ENCODE data around the gene EDA.

DNA sequence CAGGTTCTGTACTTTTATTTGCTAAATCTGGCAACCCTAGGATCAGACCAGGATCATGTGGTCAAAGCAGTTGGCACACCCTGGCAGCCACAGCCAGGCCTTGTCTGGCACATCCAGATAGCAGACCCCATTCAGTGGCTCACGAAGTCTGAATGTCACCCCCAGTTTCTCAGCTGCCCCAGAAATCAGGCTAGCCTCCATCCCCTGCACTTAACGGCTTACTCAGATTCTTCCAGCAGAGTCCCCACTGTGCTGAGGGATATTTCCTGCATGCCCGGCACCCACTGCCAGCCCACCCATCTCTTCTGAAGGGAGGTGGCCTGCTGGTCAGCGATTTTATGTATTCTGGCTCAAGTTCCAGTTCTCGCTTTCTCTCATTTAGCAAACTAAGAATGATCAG, 438.5 kb downstream of the EDA start:
- TF ChIP-seq, protein P1, sequence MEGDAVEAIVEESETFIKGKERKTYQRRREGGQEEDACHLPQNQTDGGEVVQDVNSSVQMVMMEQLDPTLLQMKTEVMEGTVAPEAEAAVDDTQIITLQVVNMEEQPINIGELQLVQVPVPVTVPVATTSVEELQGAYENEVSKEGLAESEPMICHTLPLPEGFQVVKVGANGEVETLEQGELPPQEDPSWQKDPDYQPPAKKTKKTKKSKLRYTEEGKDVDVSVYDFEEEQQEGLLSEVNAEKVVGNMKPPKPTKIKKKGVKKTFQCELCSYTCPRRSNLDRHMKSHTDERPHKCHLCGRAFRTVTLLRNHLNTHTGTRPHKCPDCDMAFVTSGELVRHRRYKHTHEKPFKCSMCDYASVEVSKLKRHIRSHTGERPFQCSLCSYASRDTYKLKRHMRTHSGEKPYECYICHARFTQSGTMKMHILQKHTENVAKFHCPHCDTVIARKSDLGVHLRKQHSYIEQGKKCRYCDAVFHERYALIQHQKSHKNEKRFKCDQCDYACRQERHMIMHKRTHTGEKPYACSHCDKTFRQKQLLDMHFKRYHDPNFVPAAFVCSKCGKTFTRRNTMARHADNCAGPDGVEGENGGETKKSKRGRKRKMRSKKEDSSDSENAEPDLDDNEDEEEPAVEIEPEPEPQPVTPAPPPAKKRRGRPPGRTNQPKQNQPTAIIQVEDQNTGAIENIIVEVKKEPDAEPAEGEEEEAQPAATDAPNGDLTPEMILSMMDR (IDR thresholded peaks at IDR 0.05) = no peak
- TF ChIP-seq REST (IDR thresholded peaks at IDR 0.05; ENCODE audit: insufficient read depth in 1 of 2, low read depth in 2 of 2, low read length in 1 of 2) (no peak), POLR2AphosphoS5 (IDR thresholded peaks at IDR 0.05; ENCODE audit: low read depth, low read length) (no peak), TCF7L2 (IDR thresholded peaks at IDR 0.05; ENCODE audit: low read depth, low read length) (no peak)

All from Panc1 (cell line).